A673 (cell line): ENCODE results near the gene HLA-DRA.

ENCODE experiments used
- CTCF ChIP-seq: fragments of 300-800, 200-600 bp; sonication (generic); conservative IDR thresholded peaks from 2 replicates; pipeline ENCODE4 v1.5.1; 2017; ENCODE audit warnings: low read depth, mild to moderate bottlenecking, antibody characterized with exemption, low read length, moderate library complexity, mixed read lengths
- EZH2 ChIP-seq: fragments of 200-600 bp; sonication (generic); IDR thresholded peaks from 2 replicates; pipeline ENCODE4 v1.6.1; 2017; ENCODE audit warnings: borderline replicate concordance, low read depth, mild to moderate bottlenecking, mixed read lengths, antibody characterized with exemption, low read length; ENCODE audit not compliant: poor library complexity, severe bottlenecking

- TF ChIP-seq CTCF (no peak), EZH2 (no peak)
These were observed 20.2 kb downstream of the HLA-DRA start for GRCh38 chr6:32459781-32460424.
